22Rv1 (cell line): ENCODE results near the gene WDFY2.

Experiments
- CTCF ChIP-seq: fragments of 450-650 bp; IDR thresholded peaks from 2 replicates; pipeline ENCODE4 v1.5.1; 2017; ENCODE audit warnings: mild to moderate bottlenecking
- ZFX ChIP-seq: fragments of 450-650 bp; IDR thresholded peaks from 2 replicates; pipeline ENCODE4 v1.6.1; 2017; ENCODE audit warnings: antibody characterized with exemption, borderline replicate concordance

GRCh38 chr13:51721496-51721895 is 137.2 kb downstream of the WDFY2 start:
- TF ChIP-seq CTCF, result no peak
- TF ChIP-seq ZFX, result no peak
